Measurements from ENCODE around the gene CHRM4.

CHRM4 gene

GRCh38 chr11:46348566-46349401 lies 42.8 kb downstream of the CHRM4 start:
- intact Hi-C loops (cut with micrococcal nuclease) = no loop called here
- peaks cover 88% of the 10 kb centered on the region for H3K4me1 Mint-ChIP-seq (ENCODE audit: low read depth)
- no peaks in the 10 kb centered on the region for H3K27me3 Mint-ChIP-seq
- H3K9me3 Mint-ChIP-seq = no peaks in the 10 kb centered on the region
- H3K36me3 Mint-ChIP-seq (ENCODE audit: low read depth) = peaks cover 52% of the 10 kb centered on the region
- H3K27ac Mint-ChIP-seq = peak overlapping the region; percentile 38
- peak overlapping the region; percentile 71 for H3K4me3 Mint-ChIP-seq

- Mint-ChIP-seq H3K36me3 (ENCODE audit: low read depth) (peaks cover 42% of the 10 kb centered on the region), H3K27ac (peak overlapping the region; percentile 38), H3K4me1 (ENCODE audit: low read depth) (peaks cover 82% of the 10 kb centered on the region), H3K9me3 (no peaks in the 10 kb centered on the region), H3K4me3 (peak overlapping the region; percentile 71), H3K27me3 (no peaks in the 10 kb centered on the region)
- intact Hi-C loops (cut with micrococcal nuclease) = no loop called here
Observed at GRCh38 chr11:46347637-46348311, 43.8 kb downstream of the CHRM4 start.

- Mint-ChIP-seq H3K4me1 (ENCODE audit: low read depth) (peaks cover 82% of the 10 kb centered on the region), H3K4me3 (peak within 1 kb of the TSS; percentile 88), H3K36me3 (ENCODE audit: low read depth) (peaks cover 38% of the 10 kb centered on the region), H3K27ac (peak within 1 kb of the TSS; percentile 95), H3K9me3 (no peaks in the 10 kb centered on the region), H3K27me3 (no peaks in the 10 kb centered on the region)
- intact Hi-C loops (cut with micrococcal nuclease) = no loop called here
Observed at GRCh38 chr11:46346886-46347636, 44.5 kb downstream of the CHRM4 start, which contains the start of gene DGKZ. TSS of gene DGKZ (plus strand) at chr11:46347463. CDS start at chr11:46347660, 197 bp downstream.

GRCh38 chr11:46345881-46346484 lies 45.6 kb downstream of the CHRM4 start:
- Mint-ChIP-seq H3K36me3 (ENCODE audit: low read depth) (peaks cover 34% of the 10 kb centered on the region), H3K4me1 (ENCODE audit: low read depth) (peaks cover 82% of the 10 kb centered on the region), H3K9me3 (no peaks in the 10 kb centered on the region), H3K4me3 (peak overlapping the region; percentile 88), H3K27me3 (no peaks in the 10 kb centered on the region), H3K27ac (peak overlapping the region; percentile 95)
- intact Hi-C loops (cut with micrococcal nuclease) = no loop called here

- H3K4me3 Mint-ChIP-seq = peak overlapping the region; percentile 88
- H3K27me3 Mint-ChIP-seq = no peaks in the 10 kb centered on the region
- H3K27ac Mint-ChIP-seq = peak overlapping the region; percentile 95
- peaks cover 82% of the 10 kb centered on the region for H3K4me1 Mint-ChIP-seq (ENCODE audit: low read depth)
- no peaks in the 10 kb centered on the region for H3K9me3 Mint-ChIP-seq
- H3K36me3 Mint-ChIP-seq (ENCODE audit: low read depth) = peaks cover 28% of the 10 kb centered on the region
- intact Hi-C loops (cut with micrococcal nuclease) = no loop called here
Observed at GRCh38 chr11:46345131-46345597, 46.4 kb downstream of the CHRM4 start.

- Mint-ChIP-seq H3K9me3 (no peaks in the 10 kb centered on the region), H3K27me3 (no peaks in the 10 kb centered on the region), H3K27ac (no peak overlapping the region), H3K36me3 (ENCODE audit: low read depth) (peaks cover 20% of the 10 kb centered on the region), H3K4me1 (ENCODE audit: low read depth) (peaks cover 83% of the 10 kb centered on the region), H3K4me3 (no peak overlapping the region)
- intact Hi-C loops (cut with micrococcal nuclease) = no loop called here
Observed at GRCh38 chr11:46343520-46343919, 48.1 kb downstream of the CHRM4 start.

- Mint-ChIP-seq H3K9me3 (no peaks in the 10 kb centered on the region), H3K36me3 (ENCODE audit: low read depth) (peaks cover 19% of the 10 kb centered on the region), H3K27ac (peak overlapping the region; percentile 31), H3K4me1 (ENCODE audit: low read depth) (peaks cover 91% of the 10 kb centered on the region), H3K27me3 (no peaks in the 10 kb centered on the region), H3K4me3 (no peak overlapping the region)
- intact Hi-C loops (cut with micrococcal nuclease) = no loop called here
Observed at GRCh38 chr11:46342239-46342638, 49.3 kb downstream of the CHRM4 start.

- H3K27me3 Mint-ChIP-seq = no peaks in the 10 kb centered on the region
- peak overlapping the region; percentile 31 for H3K27ac Mint-ChIP-seq
- H3K4me3 Mint-ChIP-seq = no peak overlapping the region
- H3K36me3 Mint-ChIP-seq (ENCODE audit: low read depth) = peaks cover 13% of the 10 kb centered on the region
- H3K4me1 Mint-ChIP-seq (ENCODE audit: low read depth) = peaks cover 92% of the 10 kb centered on the region
- intact Hi-C loops (cut with micrococcal nuclease) = no loop called here
- no peaks in the 10 kb centered on the region for H3K9me3 Mint-ChIP-seq
Observed at GRCh38 chr11:46341454-46341853, 50.1 kb downstream of the CHRM4 start.

- H3K36me3 Mint-ChIP-seq (ENCODE audit: low read depth) = no peaks in the 10 kb centered on the region
- intact Hi-C loops (cut with micrococcal nuclease) = no loop called here
- H3K4me3 Mint-ChIP-seq = no peak overlapping the region
- H3K27me3 Mint-ChIP-seq = peaks cover 13% of the 10 kb centered on the region
- peak overlapping the region; percentile 65 for H3K27ac Mint-ChIP-seq
- H3K9me3 Mint-ChIP-seq = no peaks in the 10 kb centered on the region
- peaks cover 93% of the 10 kb centered on the region for H3K4me1 Mint-ChIP-seq (ENCODE audit: low read depth)
Observed at GRCh38 chr11:46339816-46340215, 51.8 kb downstream of the CHRM4 start.

- H3K4me1 Mint-ChIP-seq (ENCODE audit: low read depth) = peaks cover 93% of the 10 kb centered on the region
- H3K4me3 Mint-ChIP-seq = peak overlapping the region; percentile 20
Observed at GRCh38 chr11:46338988-46339666, 52.4 kb downstream of the CHRM4 start.

GRCh38 chr11:46338636-46338987 lies 53.0 kb downstream of the CHRM4 start:
- peaks cover 25% of the 10 kb centered on the region for H3K27me3 Mint-ChIP-seq

More at GRCh38 chr11:46338988-46339666, 52.4 kb downstream of the CHRM4 start:
- Mint-ChIP-seq H3K27me3 (peaks cover 20% of the 10 kb centered on the region), H3K27ac (peak overlapping the region; percentile 65), H3K9me3 (no peaks in the 10 kb centered on the region), H3K36me3 (ENCODE audit: low read depth) (no peaks in the 10 kb centered on the region)
- intact Hi-C loops (cut with micrococcal nuclease) = no loop called here

GRCh38 chr11:46337626-46338345 lies 53.8 kb downstream of the CHRM4 start:
- H3K9me3 Mint-ChIP-seq = no peaks in the 10 kb centered on the region
- H3K27me3 Mint-ChIP-seq = peaks cover 32% of the 10 kb centered on the region
- peaks cover 94% of the 10 kb centered on the region for H3K4me1 Mint-ChIP-seq (ENCODE audit: low read depth)
- H3K4me3 Mint-ChIP-seq = no peak overlapping the region
- H3K36me3 Mint-ChIP-seq (ENCODE audit: low read depth) = no peaks in the 10 kb centered on the region
- no peak overlapping the region for H3K27ac Mint-ChIP-seq
- intact Hi-C loops (cut with micrococcal nuclease) = no loop called here

More at GRCh38 chr11:46338636-46338987, 53.0 kb downstream of the CHRM4 start:
- intact Hi-C loops (cut with micrococcal nuclease) = no loop called here
- peak overlapping the region; percentile 20 for H3K4me3 Mint-ChIP-seq
- H3K27ac Mint-ChIP-seq = peak overlapping the region; percentile 65
- H3K9me3 Mint-ChIP-seq = no peaks in the 10 kb centered on the region
- no peaks in the 10 kb centered on the region for H3K36me3 Mint-ChIP-seq (ENCODE audit: low read depth)
- peaks cover 93% of the 10 kb centered on the region for H3K4me1 Mint-ChIP-seq (ENCODE audit: low read depth)

All from dendritic cell treated with granulocyte-macrophage colony-stimulating factor and Interleukin-4, amounts not matched to agents 40 ng/mL and 50 ng/mL, for 4 days (primary cell).